T-helper 1 cell treated with Interleukin-12 subunit alpha and Interleukin-12 subunit beta and Interleukin-4 antibody, amounts not matched to agents 30 μg/mL and 1 μg/mL, for 36 hours (primary cell): ENCODE measurements around the gene MATR3.
"Not testable (repeated sequence)": the region's sequence is repeated elsewhere in the genome, so short reads cannot be mapped to it uniquely, and the experiment has no call there.

Source experiments
- H3K27ac Mint-ChIP-seq: one replicate; pipeline ENCODE4 v1.8.0; 2021; ENCODE audit warnings: mild to moderate bottlenecking, mixed read lengths
- H3K27me3 Mint-ChIP-seq: one replicate; pipeline ENCODE4 v1.8.0; 2021; ENCODE audit warnings: low read depth, mixed read lengths
- H3K36me3 Mint-ChIP-seq: one replicate; pipeline ENCODE4 v1.8.0; 2021; ENCODE audit warnings: low read depth, mixed read lengths
- H3K4me1 Mint-ChIP-seq: one replicate; pipeline ENCODE4 v1.8.0; 2021; ENCODE audit warnings: low read depth, mixed read lengths
- H3K4me3 Mint-ChIP-seq: one replicate; pipeline ENCODE4 v1.8.0; 2021; ENCODE audit warnings: mild to moderate bottlenecking, moderate library complexity, mixed read lengths
- H3K9me3 Mint-ChIP-seq: one replicate; pipeline ENCODE4 v1.8.0; 2021; ENCODE audit warnings: mixed read lengths

The MATR3 gene

DNA sequence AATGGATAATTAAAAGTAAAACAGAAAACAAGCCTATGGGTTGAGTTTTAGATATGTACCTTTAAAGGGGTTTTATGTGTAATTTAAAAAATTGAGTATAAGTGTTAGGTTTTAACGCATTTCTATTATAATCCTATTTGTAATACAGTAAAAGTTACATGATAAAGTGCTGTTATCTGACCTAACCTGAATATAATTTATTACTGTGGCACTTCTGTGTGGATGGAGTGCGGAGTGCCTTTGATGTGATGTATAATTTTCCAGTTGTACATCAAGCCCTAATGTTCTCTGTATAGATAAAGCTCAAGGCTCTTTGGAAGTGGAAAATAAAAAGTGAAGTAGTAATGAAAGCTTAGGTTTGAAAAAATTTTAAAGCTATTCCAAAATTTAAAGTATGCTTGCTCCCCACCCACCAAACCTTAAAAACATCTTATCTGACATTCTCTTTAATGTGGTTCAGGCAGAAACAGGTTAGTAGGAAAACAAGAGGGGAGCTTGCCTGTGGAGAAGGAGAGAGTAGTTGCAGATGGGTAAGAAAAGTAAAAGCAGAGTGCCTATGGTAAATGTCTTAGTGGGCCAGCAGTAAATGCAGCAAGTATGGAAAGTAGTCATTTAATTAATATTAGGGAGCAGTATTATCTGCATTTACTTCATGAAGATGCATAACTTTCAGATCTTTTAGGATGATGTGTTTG is 4.0 kb downstream of the MATR3 start:
- peaks cover 52% of the 10 kb centered on the region for H3K4me1 Mint-ChIP-seq
- H3K4me3 Mint-ChIP-seq, result peak overlapping the region; percentile 11
- H3K36me3 Mint-ChIP-seq, result peaks cover 10% of the 10 kb centered on the region
- H3K27ac Mint-ChIP-seq, result peak overlapping the region; percentile 24
- no peaks in the 10 kb centered on the region for H3K9me3 Mint-ChIP-seq
- no peaks in the 10 kb centered on the region for H3K27me3 Mint-ChIP-seq

DNA sequence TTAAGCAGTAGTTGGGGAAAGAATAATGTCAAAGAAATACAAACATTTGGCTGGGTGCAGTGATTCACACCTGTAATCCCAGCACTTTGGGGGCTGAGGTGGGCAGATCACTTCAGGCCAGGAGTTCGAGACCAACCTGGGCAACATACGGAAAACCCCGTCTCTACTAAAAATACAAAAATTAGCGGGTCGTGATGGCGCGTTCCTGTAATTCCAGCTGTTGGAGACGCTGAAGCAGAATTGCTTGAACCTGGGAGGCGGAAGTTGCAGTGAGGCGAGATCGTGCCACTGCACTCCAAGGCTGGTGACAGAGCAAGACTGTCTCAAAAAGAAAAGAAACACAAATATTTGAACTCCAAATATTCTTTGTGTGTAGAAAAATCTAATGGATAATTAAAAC is 4.7 kb downstream of the MATR3 start:
- no peaks in the 10 kb centered on the region for H3K9me3 Mint-ChIP-seq
- H3K36me3 Mint-ChIP-seq, result peaks cover 10% of the 10 kb centered on the region
- peak overlapping the region; percentile 14 for H3K4me3 Mint-ChIP-seq
- no peaks in the 10 kb centered on the region for H3K27me3 Mint-ChIP-seq
- peak overlapping the region; percentile 33 for H3K27ac Mint-ChIP-seq
- peaks cover 54% of the 10 kb centered on the region for H3K4me1 Mint-ChIP-seq

DNA sequence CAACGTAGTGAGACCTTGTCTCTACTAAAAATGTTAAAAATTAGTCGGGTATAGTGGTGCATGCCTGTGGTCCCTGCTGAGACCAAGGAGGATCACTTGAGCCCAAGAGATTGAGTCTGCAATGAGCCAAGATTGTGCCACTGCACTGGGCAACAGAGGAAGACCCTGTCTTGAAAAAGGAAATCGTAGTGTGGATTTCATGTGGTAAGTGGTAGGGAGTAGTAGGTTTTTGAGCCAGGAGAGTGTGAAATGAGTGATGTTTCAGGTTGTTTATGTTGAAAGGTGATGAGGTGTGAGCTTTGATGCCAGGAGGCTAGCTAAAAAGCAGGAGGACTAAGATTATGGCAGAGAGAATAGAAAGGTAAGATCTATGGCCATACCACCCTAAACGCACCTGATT is 5.9 kb downstream of the MATR3 start:
- Mint-ChIP-seq H3K9me3 (no peaks in the 10 kb centered on the region), H3K27ac (peak overlapping the region; percentile 49), H3K36me3 (peaks cover 8% of the 10 kb centered on the region), H3K4me1 (peaks cover 57% of the 10 kb centered on the region), H3K4me3 (peak overlapping the region; percentile 43), H3K27me3 (no peaks in the 10 kb centered on the region)

DNA sequence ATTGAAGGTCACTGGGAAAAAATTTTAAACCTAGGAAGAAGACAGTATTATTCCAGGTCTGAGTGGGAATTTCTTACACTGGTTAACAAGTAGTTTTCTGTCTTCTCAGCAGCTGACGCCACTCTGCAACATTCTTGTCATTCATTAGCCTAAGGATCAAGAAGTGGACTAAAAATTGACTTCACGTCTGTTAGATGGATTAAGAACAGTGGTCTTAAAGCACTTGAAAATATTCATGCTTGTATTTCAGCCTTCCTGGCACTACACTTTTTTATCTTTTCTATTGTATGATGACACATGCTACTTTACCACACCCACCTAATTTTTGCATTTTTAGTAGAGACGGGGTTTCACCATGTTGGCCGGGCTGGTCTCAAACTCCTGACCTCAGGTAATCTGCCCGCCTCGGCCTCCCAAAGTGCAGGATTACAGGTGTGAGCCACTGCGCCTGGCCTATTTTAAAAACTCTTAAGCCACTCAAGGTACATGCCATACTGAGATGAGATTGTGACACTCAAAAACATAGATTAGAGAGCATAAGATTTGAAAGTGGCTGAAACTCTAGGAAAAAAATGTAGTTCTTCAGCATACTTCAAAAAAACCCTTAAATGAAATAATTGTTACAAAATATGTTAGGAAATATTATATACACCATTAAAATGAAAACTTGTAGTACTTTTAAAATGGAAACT is 8.4 kb downstream of the MATR3 start:
- H3K27me3 Mint-ChIP-seq, result no peaks in the 10 kb centered on the region
- H3K36me3 Mint-ChIP-seq, result peaks cover 2% of the 10 kb centered on the region
- H3K4me1 Mint-ChIP-seq, result peaks cover 59% of the 10 kb centered on the region
- peak overlapping the region; percentile 41 for H3K27ac Mint-ChIP-seq
- no peaks in the 10 kb centered on the region for H3K9me3 Mint-ChIP-seq
- no peak overlapping the region for H3K4me3 Mint-ChIP-seq

DNA sequence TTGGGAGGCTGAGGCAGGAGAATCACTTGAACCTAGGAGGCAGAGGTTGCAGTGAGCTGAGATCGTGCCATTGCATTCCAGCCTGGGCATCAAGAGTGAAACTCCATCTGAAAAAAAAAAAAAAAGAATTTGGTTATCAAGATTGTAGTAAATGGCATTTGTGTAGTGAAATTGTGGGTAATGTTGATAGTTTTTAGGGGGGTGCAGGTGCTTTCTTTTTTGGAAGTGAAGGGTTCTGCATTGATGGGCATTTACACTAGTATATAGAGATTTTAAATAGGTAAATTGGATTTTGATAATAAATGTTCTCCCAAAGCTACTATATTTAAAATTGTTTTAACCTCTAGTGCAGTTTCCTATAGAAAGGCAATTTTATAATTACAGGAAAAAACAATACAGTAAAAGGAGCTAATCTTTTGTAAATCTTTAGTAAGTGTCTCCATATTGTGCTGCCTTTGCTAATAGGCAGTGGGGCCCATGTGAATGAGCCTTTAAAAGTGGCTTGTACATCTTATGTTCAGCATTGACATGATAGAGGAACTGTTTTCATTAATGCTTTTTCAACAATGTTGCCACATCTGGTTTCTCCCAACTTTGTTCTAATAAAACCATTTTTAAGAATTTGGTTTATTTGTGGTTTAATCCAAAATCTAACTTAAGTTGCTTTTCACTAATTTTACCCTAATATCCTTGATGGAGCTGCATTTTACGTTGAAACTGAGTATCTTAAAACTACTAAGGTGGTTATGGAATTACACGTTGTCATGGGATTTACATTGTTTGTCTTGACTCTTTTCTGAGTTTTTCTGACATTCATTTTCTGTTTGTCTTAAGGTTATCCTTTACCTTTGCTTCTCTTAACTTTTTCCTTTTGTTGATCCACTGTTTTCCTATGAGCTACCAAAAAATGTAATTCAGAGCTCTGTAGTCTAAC is 11.1 kb downstream of the MATR3 start:
- no peaks in the 10 kb centered on the region for H3K27me3 Mint-ChIP-seq
- no peaks in the 10 kb centered on the region for H3K9me3 Mint-ChIP-seq
- peaks cover 50% of the 10 kb centered on the region for H3K4me1 Mint-ChIP-seq
- H3K36me3 Mint-ChIP-seq, result peaks cover 9% of the 10 kb centered on the region
- no peak overlapping the region for H3K27ac Mint-ChIP-seq
- no peak overlapping the region for H3K4me3 Mint-ChIP-seq

DNA sequence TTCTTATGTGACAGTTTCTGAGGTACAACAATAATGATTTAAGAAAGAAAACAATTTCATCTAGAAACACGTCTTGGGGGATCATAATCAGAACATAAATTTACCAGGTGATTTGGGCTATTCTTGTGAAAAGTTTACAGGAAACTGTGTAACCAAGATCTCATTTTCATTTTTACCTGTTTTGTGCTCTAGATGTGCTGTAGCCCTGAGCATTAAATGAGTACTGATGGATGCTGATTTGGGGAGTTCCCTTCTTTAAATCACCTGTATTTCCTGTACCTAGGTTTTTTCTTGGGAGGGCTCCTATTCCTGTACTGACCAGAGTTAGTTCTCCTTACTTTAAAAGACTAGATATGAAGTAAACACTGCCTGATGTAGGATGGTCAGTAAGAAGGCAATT is 12.7 kb downstream of the MATR3 start:
- H3K27ac Mint-ChIP-seq, result no peak overlapping the region
- no peaks in the 10 kb centered on the region for H3K27me3 Mint-ChIP-seq
- no peaks in the 10 kb centered on the region for H3K9me3 Mint-ChIP-seq
- no peak overlapping the region for H3K4me3 Mint-ChIP-seq
- H3K36me3 Mint-ChIP-seq, result peaks cover 9% of the 10 kb centered on the region
- peaks cover 54% of the 10 kb centered on the region for H3K4me1 Mint-ChIP-seq

DNA sequence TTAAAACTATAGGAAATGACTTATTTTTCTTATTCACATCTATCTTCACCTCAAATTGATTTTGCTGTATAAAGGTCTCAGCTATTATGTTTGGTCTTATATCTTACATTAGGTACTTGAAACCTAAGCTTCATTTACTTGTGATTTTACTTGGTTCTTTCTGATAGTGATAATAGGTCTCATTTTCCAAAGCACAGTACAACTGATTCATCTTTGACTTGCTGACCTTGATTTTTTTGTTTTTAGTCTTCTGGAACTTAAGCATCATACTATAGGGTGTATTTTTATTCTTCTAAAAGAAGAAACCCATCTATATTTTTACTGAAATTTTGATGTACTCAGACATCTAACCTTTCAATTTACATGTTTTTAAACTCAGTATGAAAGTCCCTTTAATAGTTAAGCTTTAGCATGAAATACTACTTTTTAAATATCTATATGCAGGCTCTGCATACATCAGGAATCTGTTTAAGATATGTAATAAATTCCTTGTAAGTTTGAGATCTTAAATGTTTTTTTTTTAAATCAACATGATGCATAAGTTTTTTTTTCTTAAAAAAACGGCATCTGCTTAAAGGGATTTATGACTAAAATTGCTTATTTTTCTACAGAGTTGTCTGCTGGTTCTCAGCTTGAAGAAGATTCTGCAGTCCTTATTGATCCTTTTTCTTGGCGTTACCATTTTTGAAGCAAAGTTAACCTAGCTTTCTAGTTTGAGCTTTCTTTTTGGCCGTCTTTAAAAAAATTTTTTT is 13.3 kb downstream of the MATR3 start:
- H3K4me1 Mint-ChIP-seq, result peaks cover 51% of the 10 kb centered on the region
- no peaks in the 10 kb centered on the region for H3K9me3 Mint-ChIP-seq
- H3K27ac Mint-ChIP-seq, result peak overlapping the region; percentile 43
- no peak overlapping the region for H3K4me3 Mint-ChIP-seq
- H3K27me3 Mint-ChIP-seq, result no peaks in the 10 kb centered on the region
- H3K36me3 Mint-ChIP-seq, result peaks cover 10% of the 10 kb centered on the region

DNA sequence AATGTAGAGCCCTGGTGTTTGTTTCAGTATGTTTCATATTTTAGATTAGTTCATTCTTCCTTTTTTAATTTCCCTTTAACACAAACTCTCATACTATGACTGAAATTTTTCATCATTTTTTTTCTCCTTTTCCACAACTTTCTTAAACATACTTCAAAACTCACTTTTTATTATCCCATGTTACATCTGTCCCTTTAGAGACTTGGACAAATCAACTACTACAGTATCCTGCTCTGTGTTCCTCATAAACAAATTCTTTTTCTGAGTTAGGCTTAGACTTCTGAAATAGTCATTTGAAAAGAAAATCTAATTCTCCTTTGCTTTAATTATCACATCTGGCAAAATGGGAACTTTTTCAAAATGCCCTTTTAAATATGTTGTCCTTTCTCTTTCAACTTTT is 15.3 kb downstream of the MATR3 start:
- peaks cover 10% of the 10 kb centered on the region for H3K36me3 Mint-ChIP-seq
- no peak overlapping the region for H3K4me3 Mint-ChIP-seq

DNA sequence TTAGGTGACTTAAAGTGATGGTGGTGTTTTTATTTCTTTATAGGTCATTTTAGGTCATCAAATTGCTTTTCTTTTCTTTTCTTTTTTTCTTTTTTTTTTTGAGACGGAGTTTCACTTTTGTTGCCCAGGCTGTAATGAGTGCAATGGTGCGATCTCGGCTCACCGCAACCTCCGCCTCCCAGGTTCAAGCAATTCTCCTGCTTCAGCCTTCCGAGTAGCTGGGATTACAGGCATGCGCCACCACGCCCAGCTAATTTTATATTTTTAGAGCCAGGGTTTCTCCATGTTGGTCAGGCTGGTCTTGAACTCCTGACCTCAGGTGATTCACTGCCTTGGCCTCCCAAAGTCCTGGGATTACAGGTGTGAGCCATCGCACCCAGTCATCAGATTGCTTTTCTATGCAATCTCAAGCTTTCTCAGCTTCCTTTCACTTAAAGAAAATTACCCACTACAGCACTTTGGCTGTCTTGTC is 17.2 kb downstream of the MATR3 start:
- H3K4me3 Mint-ChIP-seq, H3K27me3 Mint-ChIP-seq, H3K9me3 Mint-ChIP-seq: not testable (repeated sequence)
- Mint-ChIP-seq H3K36me3 (peaks cover 17% of the 10 kb centered on the region), H3K27ac (peak overlapping the region; percentile 20), H3K4me1 (peaks cover 45% of the 10 kb centered on the region)

More for the DNA sequence above, 15.3 kb downstream of the MATR3 start:
- peaks cover 45% of the 10 kb centered on the region for H3K4me1 Mint-ChIP-seq
- no peaks in the 10 kb centered on the region for H3K9me3 Mint-ChIP-seq
- no peaks in the 10 kb centered on the region for H3K27me3 Mint-ChIP-seq
- H3K27ac Mint-ChIP-seq, result peak overlapping the region; percentile 1

DNA sequence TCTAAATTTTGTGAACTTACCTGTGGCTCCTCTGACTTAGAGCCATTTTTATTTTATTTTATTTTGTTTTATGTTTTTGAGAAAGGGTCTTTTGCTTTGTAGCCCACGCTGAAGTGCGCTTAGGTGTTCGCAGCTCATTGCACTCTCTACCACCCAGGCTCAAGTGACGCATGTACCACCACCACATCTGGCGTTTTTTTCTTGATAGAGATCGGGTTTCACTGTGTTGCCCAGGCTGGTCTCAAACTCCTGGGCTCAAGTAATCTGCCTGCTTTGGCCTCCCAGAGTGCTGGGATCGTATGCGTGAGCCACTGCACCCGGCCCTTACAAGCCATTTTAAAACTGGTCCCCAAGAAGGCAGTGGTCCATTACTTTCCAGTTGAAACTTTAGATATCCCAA is 18.5 kb downstream of the MATR3 start:
- H3K9me3 Mint-ChIP-seq, result no peaks in the 10 kb centered on the region
- H3K27me3 Mint-ChIP-seq, result no peaks in the 10 kb centered on the region
- H3K36me3 Mint-ChIP-seq, result peaks cover 20% of the 10 kb centered on the region
- H3K27ac Mint-ChIP-seq, result no peak overlapping the region
- H3K4me3 Mint-ChIP-seq, result no peak overlapping the region
- peaks cover 34% of the 10 kb centered on the region for H3K4me1 Mint-ChIP-seq

DNA sequence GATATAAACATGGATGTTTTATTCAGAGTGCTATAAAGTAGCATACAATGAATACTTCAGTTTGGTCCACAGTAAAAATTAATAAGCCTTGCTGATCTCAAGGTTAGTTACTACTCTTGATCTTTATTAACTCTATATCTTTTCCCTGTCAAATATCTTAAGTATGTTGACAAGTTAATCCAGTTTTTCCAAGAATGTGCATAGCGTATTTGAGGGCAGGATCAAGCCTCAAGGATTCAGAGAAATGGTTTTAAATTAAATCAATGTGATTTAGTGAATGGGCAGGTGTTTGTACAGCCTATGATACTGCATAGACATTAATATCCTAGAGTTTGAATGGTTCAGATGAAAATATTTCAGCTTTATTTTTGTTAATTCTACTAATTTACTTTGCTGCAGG is 20.7 kb downstream of the MATR3 start:
- H3K4me3 Mint-ChIP-seq, result no peak overlapping the region

DNA sequence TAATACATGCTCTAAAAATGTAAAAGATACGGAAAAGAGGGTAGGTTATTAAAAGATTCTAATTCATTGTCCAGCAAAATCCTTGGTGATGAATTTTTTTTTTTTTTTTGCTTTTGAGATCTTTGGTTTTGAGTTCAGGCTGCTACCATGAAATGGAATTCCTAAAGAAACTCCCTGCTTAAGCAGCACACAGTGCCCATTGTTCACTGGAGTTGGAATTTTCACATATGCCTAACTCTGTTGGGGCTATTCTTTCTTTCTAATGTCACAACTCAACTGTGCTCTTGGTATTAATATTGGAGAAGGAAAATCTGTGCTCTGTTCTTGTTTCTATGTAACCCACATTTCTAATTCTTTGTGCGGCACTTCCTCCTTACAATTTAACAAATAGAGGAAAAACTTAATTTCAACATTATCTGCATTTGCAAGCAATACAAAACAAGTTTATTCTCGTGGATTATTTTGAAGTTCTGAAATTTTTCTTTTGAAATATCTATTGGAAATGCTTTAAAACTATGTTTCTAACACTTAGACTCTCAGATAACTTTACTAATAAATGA is 21.6 kb downstream of the MATR3 start:
- Mint-ChIP-seq H3K9me3 (no peaks in the 10 kb centered on the region), H3K4me3 (no peak overlapping the region), H3K36me3 (peaks cover 20% of the 10 kb centered on the region), H3K27me3 (no peaks in the 10 kb centered on the region), H3K27ac (no peak overlapping the region), H3K4me1 (peaks cover 18% of the 10 kb centered on the region)

More for the DNA sequence above, 20.7 kb downstream of the MATR3 start:
- H3K9me3 Mint-ChIP-seq, result no peaks in the 10 kb centered on the region
- no peaks in the 10 kb centered on the region for H3K27me3 Mint-ChIP-seq
- peaks cover 19% of the 10 kb centered on the region for H3K4me1 Mint-ChIP-seq
- H3K36me3 Mint-ChIP-seq, result peaks cover 20% of the 10 kb centered on the region
- no peak overlapping the region for H3K27ac Mint-ChIP-seq

DNA sequence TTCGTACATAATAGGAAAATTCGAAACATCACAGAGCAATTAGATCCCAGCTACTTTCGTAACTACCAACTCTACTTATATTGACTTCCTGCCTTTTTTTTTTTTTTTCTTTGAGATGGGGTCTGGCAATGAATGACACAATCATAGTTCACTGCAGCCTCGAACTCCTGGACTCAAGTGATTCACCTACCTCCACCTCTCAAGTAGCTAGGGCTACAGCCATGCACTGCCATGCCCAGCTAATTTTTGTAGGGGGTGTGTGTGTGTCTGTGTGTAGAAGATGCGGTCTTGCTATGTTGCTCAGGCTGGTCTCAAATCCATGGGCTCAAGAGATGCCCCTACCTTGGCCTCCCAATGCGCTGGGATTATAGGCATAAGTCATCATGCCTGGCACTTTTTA is 42.3 kb downstream of the MATR3 start:
- Mint-ChIP-seq H3K4me1 (peaks cover 6% of the 10 kb centered on the region), H3K36me3 (peaks cover 12% of the 10 kb centered on the region), H3K4me3 (no peak overlapping the region), H3K27me3 (no peaks in the 10 kb centered on the region), H3K27ac (no peak overlapping the region), H3K9me3 (no peaks in the 10 kb centered on the region)

DNA sequence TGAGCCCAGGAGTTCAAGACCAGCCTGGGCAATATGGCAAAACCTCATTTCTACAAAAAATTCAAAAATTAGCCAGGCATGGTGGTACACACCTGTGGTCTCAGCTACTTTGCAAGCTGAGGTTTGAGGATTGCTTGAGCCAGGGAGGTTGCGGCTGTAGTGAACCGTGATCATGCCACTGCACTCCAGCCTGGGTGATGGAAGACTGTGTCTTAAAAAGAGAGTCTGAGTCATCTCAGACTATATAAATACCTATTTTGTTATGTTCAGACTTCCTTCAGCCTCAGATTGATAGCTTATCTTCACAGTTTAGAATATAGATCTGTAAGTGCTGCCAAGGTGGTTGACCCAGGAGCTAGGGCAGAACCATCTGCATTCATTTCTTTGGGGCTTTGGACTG is 46.5 kb downstream of the MATR3 start:
- H3K4me1 Mint-ChIP-seq, result peaks cover 30% of the 10 kb centered on the region
- peaks cover 8% of the 10 kb centered on the region for H3K36me3 Mint-ChIP-seq
- no peak overlapping the region for H3K27ac Mint-ChIP-seq
- no peak overlapping the region for H3K4me3 Mint-ChIP-seq
- no peaks in the 10 kb centered on the region for H3K27me3 Mint-ChIP-seq
- H3K9me3 Mint-ChIP-seq, result no peaks in the 10 kb centered on the region
